Fibroblast of skin of scalp (primary cell): ENCODE measurements around the gene CENPO. TPM values are rescaled to one million over a fixed set of nuclear protein-coding genes. Genes with fewer than 3 reads are reported as not detected.
A peak's percentile ranks its signal among the peaks of the same experiment; 100 is the strongest.

Experiments
- DNase-seq: peaks from one replicate; pipeline ENCODE4 v3.0.0-alpha.2; 2013
- polyA plus RNA-seq, 2 experiments: library from polyadenylated mRNA; unstranded; fragments of 120-200 nt; gene quantifications; one replicate each; pipeline ENCODE4 v1.2.1, GENCODE V29; 2013; ENCODE audit not compliant: insufficient read length in 2 of 2

Gene CENPO, protein sequence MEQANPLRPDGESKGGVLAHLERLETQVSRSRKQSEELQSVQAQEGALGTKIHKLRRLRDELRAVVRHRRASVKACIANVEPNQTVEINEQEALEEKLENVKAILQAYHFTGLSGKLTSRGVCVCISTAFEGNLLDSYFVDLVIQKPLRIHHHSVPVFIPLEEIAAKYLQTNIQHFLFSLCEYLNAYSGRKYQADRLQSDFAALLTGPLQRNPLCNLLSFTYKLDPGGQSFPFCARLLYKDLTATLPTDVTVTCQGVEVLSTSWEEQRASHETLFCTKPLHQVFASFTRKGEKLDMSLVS
- 18.1 TPM for polyA plus RNA-seq (2013, experiment 1 of 2; ENCODE audit: insufficient read length)
- 20.2 TPM for polyA plus RNA-seq (2013, experiment 2 of 2; ENCODE audit: insufficient read length)

GRCh38 chr2:24792874-24793760 is at the start of gene CENPO, which contains the start of gene PTRHD1:
Gene CENPO (plus strand): TSS chr2:24793425. CDS start chr2:24793920, 495 bp downstream.
Gene PTRHD1 (minus strand): TSS chr2:24793391. CDS start chr2:24793377, 14 bp downstream.
- peak; percentile 97 for DNase-seq

GRCh38 chr2:24743924-24744323 is 49.3 kb upstream of the CENPO start:
- DNase-seq: no peak

DNA sequence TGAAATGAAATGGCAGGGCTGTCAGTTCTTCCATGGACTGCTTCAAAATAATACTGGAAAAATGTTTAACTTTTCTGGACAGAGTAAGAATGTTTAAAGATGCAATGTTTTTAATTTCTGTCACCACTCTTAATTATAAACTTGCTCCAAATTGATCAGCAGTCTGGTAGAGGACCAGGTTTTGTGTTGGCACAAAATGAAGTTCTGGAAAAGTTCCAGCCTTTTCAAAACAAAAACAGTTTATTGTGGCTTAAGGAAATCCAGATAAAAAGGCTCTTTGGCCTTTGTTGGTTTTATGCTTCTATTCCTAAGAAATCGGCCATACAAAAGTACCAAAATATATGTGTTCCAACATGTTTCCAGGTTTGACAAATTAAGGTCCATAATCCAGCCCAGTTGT is 48.9 kb upstream of the CENPO start:
- DNase-seq: no peak

DNA sequence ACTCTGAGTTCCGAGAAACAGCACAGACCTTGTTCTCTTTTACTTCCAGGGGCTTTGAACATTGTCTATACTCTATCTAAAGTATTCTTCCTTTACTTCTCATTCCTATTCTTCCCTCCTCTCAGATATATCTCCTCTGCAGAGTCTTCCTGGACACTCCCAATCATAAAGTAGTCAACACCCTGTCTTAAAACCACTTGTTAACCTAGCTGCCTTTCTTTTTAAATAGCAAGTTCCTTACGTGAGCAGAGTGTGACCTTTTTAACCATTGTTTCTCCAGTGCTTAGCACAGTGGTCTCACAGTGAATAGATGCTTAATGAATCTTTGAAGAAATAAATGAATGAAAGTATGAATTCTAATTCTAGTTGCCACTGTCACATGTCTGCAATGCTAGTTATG is 47.4 kb upstream of the CENPO start:
- DNase-seq: no peak

DNA sequence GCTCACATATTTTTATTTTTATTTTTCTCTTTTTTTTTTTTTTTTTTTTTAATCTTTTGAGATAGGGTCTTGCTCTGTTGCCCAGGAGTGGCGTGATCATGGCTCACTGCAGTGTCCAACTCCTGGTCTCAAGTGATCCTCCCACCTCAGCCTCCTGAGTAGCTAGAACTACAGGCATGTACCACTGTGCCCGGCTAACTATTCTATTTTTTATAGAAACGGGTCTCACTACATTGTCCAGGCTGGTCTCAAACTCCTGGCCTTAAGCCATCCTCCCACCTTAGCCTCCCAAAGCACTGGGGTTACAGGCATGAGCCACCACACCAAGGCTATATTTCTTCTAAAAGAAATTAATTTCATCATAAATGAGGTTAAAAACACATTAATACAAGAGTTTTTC is 45.9 kb upstream of the CENPO start:
- DNase-seq: no peak

DNA sequence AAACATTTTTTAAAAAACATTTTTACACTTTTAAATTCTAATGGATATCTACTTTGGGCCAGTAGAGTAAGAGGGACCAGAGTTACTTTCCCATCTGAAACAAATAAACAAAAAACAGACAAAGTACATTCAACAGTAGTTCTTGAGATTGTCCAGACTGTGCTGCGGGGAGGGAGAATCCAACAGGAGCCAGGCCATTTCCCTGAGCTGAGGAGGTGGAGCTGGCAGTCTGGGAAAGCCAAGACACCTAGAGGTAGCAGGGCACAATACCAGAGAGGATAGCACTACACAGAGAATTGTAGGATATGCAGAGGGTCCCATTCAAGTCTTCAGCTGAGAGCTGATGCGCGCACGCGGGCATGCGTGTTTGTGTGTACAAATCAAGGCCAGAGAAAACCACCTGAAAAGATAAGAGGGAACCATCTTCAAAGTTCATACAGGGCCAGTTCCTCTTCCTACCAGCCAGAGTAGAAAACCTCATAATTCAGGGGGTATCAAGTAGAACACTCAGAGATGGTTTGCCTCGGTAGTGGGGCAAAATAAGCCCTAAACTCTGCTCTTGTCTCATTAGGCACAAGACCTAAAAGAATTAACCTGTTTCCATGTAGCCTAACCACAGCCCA is 44.0 kb upstream of the CENPO start:
- DNase-seq: no peak

DNA sequence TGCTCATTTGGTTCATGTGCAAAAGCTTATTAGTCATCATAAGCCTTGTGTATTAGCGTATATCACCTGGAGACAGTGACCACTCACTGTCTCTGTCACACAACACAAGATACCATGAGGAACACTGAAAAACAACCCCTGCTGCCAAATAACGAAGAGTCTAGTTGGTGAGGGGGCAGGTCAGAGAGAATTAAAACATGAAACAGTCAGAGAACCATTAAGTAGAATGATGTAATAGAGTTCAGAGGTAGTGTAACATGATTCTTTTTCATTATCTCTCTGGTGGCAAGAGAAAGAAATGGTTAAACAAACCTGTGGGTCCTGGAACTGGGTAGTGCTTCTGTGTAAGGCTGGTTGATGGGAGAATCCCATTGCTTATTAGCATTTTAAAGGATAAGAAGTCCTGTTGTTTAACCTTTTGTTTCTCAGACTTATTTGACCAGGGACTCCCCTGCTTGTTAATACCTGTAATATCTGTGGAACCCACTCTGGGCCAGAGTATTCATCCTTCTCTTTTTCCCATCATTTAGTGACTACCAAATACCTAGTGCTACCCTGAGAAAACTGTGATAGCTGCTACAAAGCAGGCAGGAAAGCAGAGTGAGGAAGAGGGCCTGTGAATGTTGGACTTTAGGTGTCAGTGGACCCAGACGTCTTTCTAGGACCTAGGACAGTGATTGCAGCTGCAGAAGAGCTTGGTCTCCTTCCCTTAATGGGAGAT is 38.1 kb upstream of the CENPO start:
- DNase-seq: no peak

DNA sequence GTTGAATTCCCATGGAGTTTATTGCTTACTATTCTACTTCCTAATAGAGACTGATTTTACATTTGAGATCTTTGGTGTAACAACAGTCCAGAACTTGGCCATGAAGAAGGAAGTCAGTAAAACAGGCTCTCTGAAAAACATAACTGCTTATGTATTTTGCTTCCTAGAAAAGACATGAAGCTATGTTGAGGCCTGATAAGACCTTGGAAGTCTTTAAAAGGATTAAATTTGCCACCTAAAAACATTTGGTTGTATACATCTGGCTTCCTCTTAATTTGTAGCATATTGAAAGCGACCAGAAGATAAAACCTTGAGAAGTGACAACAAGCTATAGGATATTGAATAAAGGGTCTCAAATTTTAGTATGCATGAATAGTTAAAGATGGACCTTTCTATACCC is 36.4 kb upstream of the CENPO start:
- DNase-seq: no peak

DNA sequence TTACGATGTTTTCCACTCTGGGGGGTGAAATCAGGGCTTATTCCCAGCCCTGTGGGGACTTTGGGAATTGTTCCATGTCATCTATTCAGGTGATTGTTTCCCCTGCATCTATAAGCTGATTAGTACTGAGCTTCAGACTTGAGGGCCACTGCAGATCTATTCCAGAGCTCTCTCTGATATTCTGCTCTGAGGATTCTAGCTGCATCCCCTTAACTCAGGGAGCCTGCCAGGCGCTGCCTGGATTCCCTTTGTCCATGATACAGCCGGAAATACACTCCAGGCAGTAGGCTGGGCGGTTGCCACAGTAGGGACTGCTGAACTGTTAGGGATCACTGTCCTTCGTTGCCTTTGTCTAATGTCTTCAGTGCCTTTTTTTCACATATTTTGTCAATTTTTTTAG is 31.4 kb upstream of the CENPO start:
- no peak for DNase-seq

DNA sequence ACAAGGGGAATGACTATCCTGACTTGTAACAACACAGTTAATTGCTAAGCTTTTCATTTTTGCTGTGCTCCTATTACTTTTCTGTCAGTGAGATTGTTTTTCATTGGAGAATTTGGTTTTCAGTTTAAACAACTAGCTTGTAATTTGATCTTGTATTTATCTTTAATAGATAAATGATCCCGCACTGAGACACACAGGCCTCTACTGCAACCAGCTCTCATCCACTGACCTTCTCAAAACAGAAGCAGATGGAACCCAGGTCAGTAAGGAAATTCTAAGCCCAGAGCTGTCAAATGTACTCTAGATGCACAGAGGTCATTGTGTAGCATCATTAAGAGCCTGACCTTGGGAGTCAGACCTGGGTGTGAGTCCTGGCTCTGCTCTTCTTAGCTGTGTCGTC is 30.7 kb upstream of the CENPO start:
- no peak for DNase-seq

DNA sequence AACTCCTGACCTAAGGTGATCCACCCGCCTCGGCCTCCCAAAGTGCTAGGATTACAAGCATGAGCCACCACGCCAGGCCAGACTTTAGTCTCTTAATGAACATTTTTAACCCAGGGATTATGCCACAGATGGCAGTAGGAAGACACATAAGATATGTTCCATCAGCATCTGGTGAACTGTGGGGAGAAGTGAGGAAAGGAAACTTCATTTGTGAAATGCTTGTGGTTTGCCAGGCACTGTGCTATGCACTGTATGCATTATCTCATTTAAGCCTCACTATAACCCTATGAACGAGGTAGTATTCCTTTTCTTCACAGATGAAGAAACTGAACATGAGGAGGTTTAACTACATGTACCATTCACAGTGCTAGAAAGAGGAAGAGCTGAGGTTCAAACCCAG is 29.4 kb upstream of the CENPO start:
- DNase-seq: no peak

DNA sequence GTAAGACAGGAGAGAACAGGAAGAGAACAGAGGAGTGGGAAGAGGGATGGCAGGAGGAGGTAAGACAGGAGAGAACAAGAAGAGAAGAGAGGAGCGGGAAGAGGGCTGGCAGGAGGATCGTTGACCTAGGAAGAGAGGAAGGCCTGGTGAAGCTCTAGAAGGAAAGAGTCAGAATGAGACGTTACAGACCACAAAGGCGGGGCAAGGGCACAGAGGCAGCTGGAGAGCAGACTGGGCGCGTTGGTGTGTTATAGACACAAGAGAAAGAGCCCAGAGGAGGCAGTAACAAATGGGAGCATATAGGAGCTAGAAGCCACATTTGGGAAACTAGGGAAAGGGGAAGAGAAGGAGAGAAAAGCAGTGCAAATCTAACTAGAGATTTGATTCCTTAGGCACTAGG is 26.6 kb upstream of the CENPO start:
- DNase-seq: no peak

GRCh38 chr2:24768013-24768412 is 25.2 kb upstream of the CENPO start:
- no peak for DNase-seq

GRCh38 chr2:24768601-24769000 is 24.6 kb upstream of the CENPO start:
- DNase-seq: no peak

DNA sequence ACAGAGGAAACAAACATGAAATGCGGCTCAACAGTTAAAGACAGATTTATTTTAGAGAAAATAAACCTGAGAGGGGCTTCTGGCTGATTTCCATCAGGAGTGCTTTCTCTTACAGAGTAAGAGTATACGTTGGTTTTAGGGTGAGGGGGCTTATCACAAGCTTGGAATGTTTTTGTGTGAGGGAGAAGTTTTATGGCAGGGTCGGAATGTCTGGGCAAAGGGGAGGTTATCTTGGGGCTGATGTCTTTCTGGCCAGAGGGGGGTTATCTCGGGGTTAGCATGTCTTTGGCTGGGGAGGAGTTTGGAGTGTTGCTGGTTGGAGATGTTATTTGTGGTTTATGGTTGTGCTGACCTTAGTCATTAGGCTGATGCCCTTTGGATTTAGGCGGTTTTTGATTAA is 22.2 kb upstream of the CENPO start:
- DNase-seq: no peak

DNA sequence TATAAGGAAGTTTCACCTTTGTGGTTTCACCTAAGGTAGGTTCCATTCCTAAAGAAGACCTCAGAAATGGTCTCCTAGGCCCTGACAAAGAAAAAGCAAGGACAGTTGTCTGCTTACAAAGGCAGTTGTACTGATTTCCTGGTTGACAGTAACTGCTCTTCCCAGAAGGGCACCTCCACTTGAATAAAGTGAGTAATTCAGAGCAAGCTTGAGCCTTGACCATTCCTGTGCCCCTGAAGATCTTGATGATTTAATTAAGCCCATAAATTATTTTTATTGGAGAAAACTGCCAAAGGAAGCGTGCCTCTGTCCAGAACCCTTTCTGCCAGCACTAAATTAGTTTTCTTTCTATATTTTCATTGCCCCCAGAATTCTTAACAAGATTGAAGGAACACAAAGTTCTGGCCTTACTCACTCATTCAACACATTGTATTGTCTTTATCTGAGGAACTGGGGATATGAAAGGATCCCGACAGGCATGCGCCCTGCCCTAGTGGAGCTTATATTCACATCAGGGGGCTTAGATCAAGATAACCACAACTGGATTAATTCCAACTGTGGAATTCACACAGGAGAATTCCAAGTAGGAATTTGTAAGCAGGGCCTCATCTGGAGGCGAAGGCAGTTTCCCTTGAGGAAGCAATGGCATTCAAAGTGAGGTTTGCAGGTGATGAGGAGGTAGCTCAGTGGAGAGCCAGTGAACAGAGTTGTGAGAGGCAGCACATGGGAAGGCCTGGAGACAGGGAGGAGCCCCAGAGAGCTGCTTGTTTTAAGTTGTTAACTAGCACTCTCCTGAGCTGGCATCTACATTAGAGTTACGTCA is 21.2 kb upstream of the CENPO start:
- peak; percentile 70 for DNase-seq

- DNase-seq: no peak
Observed at GRCh38 chr2:24774373-24774772, 18.9 kb upstream of the CENPO start.

DNA sequence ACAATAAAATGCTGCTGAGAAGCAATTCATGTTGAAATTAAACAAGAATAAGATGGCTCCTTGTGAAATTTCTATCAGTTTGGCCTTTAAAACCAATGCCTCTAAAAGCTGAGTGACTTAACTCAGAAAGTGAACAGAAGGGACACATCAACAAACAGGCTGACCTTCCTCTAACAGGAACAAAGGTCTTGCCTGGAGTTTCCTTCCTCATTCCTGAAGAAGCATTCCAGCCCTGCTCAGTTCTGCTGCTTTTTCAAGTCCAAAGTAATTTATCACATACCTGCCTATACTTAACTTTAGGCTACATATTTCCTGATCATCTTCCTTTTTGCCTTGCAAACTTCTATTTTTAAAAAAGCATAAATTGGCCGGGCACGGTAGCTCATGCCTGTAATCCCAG is 14.1 kb upstream of the CENPO start:
- no peak for DNase-seq

- DNase-seq: no peak
Observed at GRCh38 chr2:24783641-24784040, 9.6 kb upstream of the CENPO start.

DNA sequence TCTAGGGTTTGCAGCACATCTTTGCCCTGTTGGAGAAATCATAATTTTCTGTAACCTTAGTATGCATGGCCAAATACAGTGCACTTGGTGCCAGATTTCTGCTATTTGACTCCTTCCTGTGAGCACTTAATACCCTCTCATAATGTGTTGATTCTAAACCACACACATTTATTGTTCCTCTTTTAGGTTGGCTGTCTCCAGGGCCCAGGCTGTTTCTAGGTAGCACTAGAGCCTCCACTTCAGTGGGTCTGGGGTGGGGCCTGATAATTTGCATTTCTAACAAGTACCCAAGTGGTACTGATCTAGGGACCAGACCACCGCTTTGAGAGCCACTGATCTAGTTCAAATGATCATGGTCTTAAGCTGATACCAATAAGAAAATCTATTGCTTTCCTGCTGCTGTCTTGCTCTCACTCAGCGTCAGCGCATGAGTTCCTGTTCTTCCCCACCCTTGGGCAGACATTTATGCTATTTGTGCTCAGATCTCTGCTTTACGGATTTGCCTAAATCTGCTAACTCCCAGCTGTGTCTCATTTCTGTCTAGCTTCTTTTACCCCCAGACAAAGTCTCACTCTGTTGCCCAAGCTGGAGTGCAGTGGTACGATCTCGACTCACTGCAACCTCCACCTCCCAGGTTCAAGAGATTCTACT is 7.4 kb upstream of the CENPO start:
- DNase-seq: no peak

DNA sequence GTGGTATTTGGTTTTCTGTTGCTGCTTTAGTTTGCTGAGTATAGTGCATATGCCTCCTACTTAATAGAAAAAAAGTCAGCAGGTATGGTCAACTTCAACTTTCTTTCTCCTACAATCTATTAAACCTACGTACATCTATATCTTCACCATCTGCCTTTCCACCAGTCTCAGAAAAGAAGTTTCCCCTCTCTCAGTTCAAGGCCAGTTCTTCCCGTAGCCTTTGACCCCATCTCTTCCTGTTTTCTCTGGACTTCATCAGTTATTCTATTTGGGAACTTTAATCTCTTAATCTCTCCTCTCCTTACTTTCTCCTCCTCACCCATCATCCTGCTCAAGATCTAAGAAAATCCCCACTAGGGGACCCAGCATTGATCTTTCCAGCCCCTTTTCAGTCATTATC is 5.7 kb upstream of the CENPO start:
- DNase-seq: no peak
